Epithelial cell of proximal tubule (primary cell): ENCODE measurements around the gene FKBP2. TPM values are rescaled to one million over a fixed set of nuclear protein-coding genes. Genes with fewer than 3 reads are reported as not detected.

Source experiments
- DNase-seq: peaks from one replicate; pipeline ENCODE4 v3.0.0-alpha.2; 2011; ENCODE audit warnings: low read depth
- H3K4me3 ChIP-seq: 2 replicates; pipeline ENCODE4 v1.5.1; 2011; ENCODE audit warnings: low read depth, mild to moderate bottlenecking, low read length
- CTCF ChIP-seq: conservative IDR thresholded peaks from 2 replicates; pipeline ENCODE4 v1.5.1; 2012; ENCODE audit warnings: low read depth, mild to moderate bottlenecking, low read length
- total RNA-seq: library from RNA; depleted of rRNA; stranded (reverse); fragments of >200 nt; gene quantifications from 2 replicates; pipeline ENCODE4 v1.2.3, GENCODE V29; 2015

The FKBP2 gene
- total RNA-seq, 1 donor from 2014 or later = 184 TPM

- no peak for TF ChIP-seq CTCF
- H3K4me3 ChIP-seq = no peak overlapping the region
- no peak for DNase-seq
Observed at GRCh38 chr11:64259533-64260067, 18.7 kb downstream of the FKBP2 start.

- no peak for DNase-seq
- no peak overlapping the region for H3K4me3 ChIP-seq
- TF ChIP-seq CTCF = no peak
Observed at GRCh38 chr11:64260147-64260708, 19.3 kb downstream of the FKBP2 start.

- TF ChIP-seq CTCF = no peak
- DNase-seq = no peak
Observed at GRCh38 chr11:64261556-64262080, 20.7 kb downstream of the FKBP2 start.

GRCh38 chr11:64262271-64263002 lies 21.5 kb downstream of the FKBP2 start:
- H3K4me3 ChIP-seq = no peak overlapping the region
- DNase-seq = no peak
- TF ChIP-seq CTCF = no peak

More at GRCh38 chr11:64261556-64262080, 20.7 kb downstream of the FKBP2 start:
- no peak overlapping the region for H3K4me3 ChIP-seq

GRCh38 chr11:64263021-64263946 lies 22.4 kb downstream of the FKBP2 start:
- no peak for TF ChIP-seq CTCF
- DNase-seq = no peak
- no peak overlapping the region for H3K4me3 ChIP-seq

- no peak for TF ChIP-seq CTCF
Observed at GRCh38 chr11:64263947-64264317, 23.0 kb downstream of the FKBP2 start.

More at GRCh38 chr11:64263947-64264317, 23.0 kb downstream of the FKBP2 start:
- no peak for DNase-seq
- no peak overlapping the region for H3K4me3 ChIP-seq
